ENCODE results near the gene PLXDC2.
"Not testable (repeated sequence)": the region's sequence is repeated elsewhere in the genome, so short reads cannot be mapped to it uniquely, and the experiment has no call there.

Gene PLXDC2

GRCh38 chr10:20147684-20148083 lies 331.5 kb downstream of the PLXDC2 start:
- H3K9ac ChIP-seq (ENCODE audit: low read length) = no peak overlapping the region
- H3K27me3 ChIP-seq (ENCODE audit: control insufficient read depth, insufficient read depth, low read length) = no peaks in the 10 kb centered on the region
- no peaks in the 10 kb centered on the region for H3K4me1 ChIP-seq (ENCODE audit: control insufficient read depth, insufficient read depth, low read length)
- H3K4me3 ChIP-seq (ENCODE audit: low read length) = no peak overlapping the region
- no peak overlapping the region for H3K27ac ChIP-seq (ENCODE audit: low read depth, low read length)
- H3K36me3 ChIP-seq (ENCODE audit: control insufficient read depth, insufficient read depth, low read length) = no peaks in the 10 kb centered on the region

- no peak overlapping the region for H3K4me3 ChIP-seq (ENCODE audit: low read length)
- no peak overlapping the region for H3K9ac ChIP-seq (ENCODE audit: low read length)
- H3K27me3 ChIP-seq (ENCODE audit: control insufficient read depth, insufficient read depth, low read length) = no peaks in the 10 kb centered on the region
- no peak overlapping the region for H3K27ac ChIP-seq (ENCODE audit: low read depth, low read length)
- H3K36me3 ChIP-seq (ENCODE audit: control insufficient read depth, insufficient read depth, low read length) = no peaks in the 10 kb centered on the region
- H3K4me1 ChIP-seq (ENCODE audit: control insufficient read depth, insufficient read depth, low read length) = no peaks in the 10 kb centered on the region
Observed at GRCh38 chr10:20156511-20156910, 340.3 kb downstream of the PLXDC2 start.

- H3K27ac ChIP-seq (ENCODE audit: low read depth, low read length) = no peak overlapping the region
- H3K27me3 ChIP-seq (ENCODE audit: control insufficient read depth, insufficient read depth, low read length) = no peaks in the 10 kb centered on the region
- no peak overlapping the region for H3K9ac ChIP-seq (ENCODE audit: low read length)
- H3K36me3 ChIP-seq (ENCODE audit: control insufficient read depth, insufficient read depth, low read length) = no peaks in the 10 kb centered on the region
- no peak overlapping the region for H3K4me3 ChIP-seq (ENCODE audit: low read length)
- H3K4me1 ChIP-seq (ENCODE audit: control insufficient read depth, insufficient read depth, low read length) = no peaks in the 10 kb centered on the region
Observed at GRCh38 chr10:20157314-20157713, 341.1 kb downstream of the PLXDC2 start.

- no peaks in the 10 kb centered on the region for H3K27me3 ChIP-seq (ENCODE audit: control insufficient read depth, insufficient read depth, low read length)
- no peaks in the 10 kb centered on the region for H3K4me1 ChIP-seq (ENCODE audit: control insufficient read depth, insufficient read depth, low read length)
- H3K36me3 ChIP-seq (ENCODE audit: control insufficient read depth, insufficient read depth, low read length) = no peaks in the 10 kb centered on the region
- H3K4me3 ChIP-seq (ENCODE audit: low read length) = no peak overlapping the region
- H3K9ac ChIP-seq (ENCODE audit: low read length) = no peak overlapping the region
- no peak overlapping the region for H3K27ac ChIP-seq (ENCODE audit: low read depth, low read length)
Observed at GRCh38 chr10:20158086-20158485, 341.9 kb downstream of the PLXDC2 start.

DNA sequence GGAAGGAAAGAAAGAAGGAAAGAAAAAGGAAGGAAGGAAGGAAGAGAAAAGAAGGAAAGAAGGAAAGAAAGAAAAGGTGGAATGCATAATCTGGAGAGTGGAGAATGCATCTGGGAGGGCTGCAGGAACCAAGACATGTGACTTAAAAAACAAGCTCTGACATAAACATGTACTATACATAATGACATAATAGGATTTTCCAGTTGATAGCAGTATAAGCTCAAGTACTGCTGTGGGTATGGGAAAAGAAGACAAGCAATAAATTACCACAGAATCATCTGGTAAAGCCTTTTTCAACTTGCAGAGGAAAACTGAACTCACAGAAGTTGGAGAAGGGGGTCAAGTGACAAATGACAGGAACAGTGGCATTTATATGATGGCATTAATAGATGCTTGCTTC lies 345.9 kb downstream of the PLXDC2 start:
- Histone ChIP-seq H3K27me3 (ENCODE audit: control insufficient read depth, insufficient read depth, low read length) (no peaks in the 10 kb centered on the region), H3K9ac (ENCODE audit: low read length) (no peak overlapping the region), H3K4me1 (ENCODE audit: control insufficient read depth, insufficient read depth, low read length) (no peaks in the 10 kb centered on the region), H3K27ac (ENCODE audit: low read depth, low read length) (no peak overlapping the region), H3K4me3 (ENCODE audit: low read length) (no peak overlapping the region), H3K36me3 (ENCODE audit: control insufficient read depth, insufficient read depth, low read length) (no peaks in the 10 kb centered on the region)

- Histone ChIP-seq H3K4me1 (ENCODE audit: control insufficient read depth, insufficient read depth, low read length) (no peaks in the 10 kb centered on the region), H3K36me3 (ENCODE audit: control insufficient read depth, insufficient read depth, low read length) (no peaks in the 10 kb centered on the region), H3K4me3 (ENCODE audit: low read length) (no peak overlapping the region), H3K9ac (ENCODE audit: low read length) (no peak overlapping the region), H3K27me3 (ENCODE audit: control insufficient read depth, insufficient read depth, low read length) (no peaks in the 10 kb centered on the region), H3K27ac (ENCODE audit: low read depth, low read length) (no peak overlapping the region)
Observed at GRCh38 chr10:20166096-20166675, 350.0 kb downstream of the PLXDC2 start.

GRCh38 chr10:20170661-20171060 lies 354.4 kb downstream of the PLXDC2 start:
- Histone ChIP-seq H3K36me3 (ENCODE audit: control insufficient read depth, insufficient read depth, low read length) (no peaks in the 10 kb centered on the region), H3K27ac (ENCODE audit: low read depth, low read length) (no peak overlapping the region), H3K27me3 (ENCODE audit: control insufficient read depth, insufficient read depth, low read length) (no peaks in the 10 kb centered on the region), H3K9ac (ENCODE audit: low read length) (no peak overlapping the region), H3K4me1 (ENCODE audit: control insufficient read depth, insufficient read depth, low read length) (no peaks in the 10 kb centered on the region), H3K4me3 (ENCODE audit: low read length) (no peak overlapping the region)

GRCh38 chr10:20173046-20173445 lies 356.8 kb downstream of the PLXDC2 start:
- Histone ChIP-seq H3K27ac (ENCODE audit: low read depth, low read length) (no peak overlapping the region), H3K9ac (ENCODE audit: low read length) (no peak overlapping the region), H3K4me1 (ENCODE audit: control insufficient read depth, insufficient read depth, low read length) (no peaks in the 10 kb centered on the region), H3K4me3 (ENCODE audit: low read length) (no peak overlapping the region), H3K36me3 (ENCODE audit: control insufficient read depth, insufficient read depth, low read length) (no peaks in the 10 kb centered on the region), H3K27me3 (ENCODE audit: control insufficient read depth, insufficient read depth, low read length) (no peaks in the 10 kb centered on the region)

GRCh38 chr10:20175719-20176118 lies 359.5 kb downstream of the PLXDC2 start:
- Histone ChIP-seq H3K4me3 (ENCODE audit: low read length) (no peak overlapping the region), H3K36me3 (ENCODE audit: control insufficient read depth, insufficient read depth, low read length) (no peaks in the 10 kb centered on the region), H3K9ac (ENCODE audit: low read length) (no peak overlapping the region), H3K27ac (ENCODE audit: low read depth, low read length) (no peak overlapping the region), H3K27me3 (ENCODE audit: control insufficient read depth, insufficient read depth, low read length) (no peaks in the 10 kb centered on the region), H3K4me1 (ENCODE audit: control insufficient read depth, insufficient read depth, low read length) (no peaks in the 10 kb centered on the region)

- H3K36me3 ChIP-seq (ENCODE audit: control insufficient read depth, insufficient read depth, low read length) = no peaks in the 10 kb centered on the region
- no peaks in the 10 kb centered on the region for H3K4me1 ChIP-seq (ENCODE audit: control insufficient read depth, insufficient read depth, low read length)
- H3K27me3 ChIP-seq (ENCODE audit: control insufficient read depth, insufficient read depth, low read length) = no peaks in the 10 kb centered on the region
- no peak overlapping the region for H3K4me3 ChIP-seq (ENCODE audit: low read length)
- H3K9ac ChIP-seq (ENCODE audit: low read length) = no peak overlapping the region
- H3K27ac ChIP-seq (ENCODE audit: low read depth, low read length) = no peak overlapping the region
Observed at GRCh38 chr10:20180766-20181165, 364.5 kb downstream of the PLXDC2 start.

- no peak overlapping the region for H3K27ac ChIP-seq (ENCODE audit: low read depth, low read length)
Observed at GRCh38 chr10:20181434-20181833, 365.2 kb downstream of the PLXDC2 start.

GRCh38 chr10:20185116-20185515 lies 368.9 kb downstream of the PLXDC2 start:
- no peaks in the 10 kb centered on the region for H3K36me3 ChIP-seq (ENCODE audit: control insufficient read depth, insufficient read depth, low read length)
- no peak overlapping the region for H3K27ac ChIP-seq (ENCODE audit: low read depth, low read length)
- no peak overlapping the region for H3K9ac ChIP-seq (ENCODE audit: low read length)

More at GRCh38 chr10:20181434-20181833, 365.2 kb downstream of the PLXDC2 start:
- no peaks in the 10 kb centered on the region for H3K36me3 ChIP-seq (ENCODE audit: control insufficient read depth, insufficient read depth, low read length)
- H3K27me3 ChIP-seq (ENCODE audit: control insufficient read depth, insufficient read depth, low read length) = no peaks in the 10 kb centered on the region
- H3K4me1 ChIP-seq (ENCODE audit: control insufficient read depth, insufficient read depth, low read length) = no peaks in the 10 kb centered on the region
- no peak overlapping the region for H3K9ac ChIP-seq (ENCODE audit: low read length)
- no peak overlapping the region for H3K4me3 ChIP-seq (ENCODE audit: low read length)

GRCh38 chr10:20191392-20191791 lies 375.2 kb downstream of the PLXDC2 start:
- not testable (repeated sequence) for H3K27me3 ChIP-seq (ENCODE audit: control insufficient read depth, insufficient read depth, low read length); H3K27ac ChIP-seq (ENCODE audit: low read depth, low read length); H3K4me3 ChIP-seq (ENCODE audit: low read length); H3K9ac ChIP-seq (ENCODE audit: low read length); H3K36me3 ChIP-seq (ENCODE audit: control insufficient read depth, insufficient read depth, low read length); H3K4me1 ChIP-seq (ENCODE audit: control insufficient read depth, insufficient read depth, low read length)

More at GRCh38 chr10:20185116-20185515, 368.9 kb downstream of the PLXDC2 start:
- no peaks in the 10 kb centered on the region for H3K27me3 ChIP-seq (ENCODE audit: control insufficient read depth, insufficient read depth, low read length)
- H3K4me3 ChIP-seq (ENCODE audit: low read length) = no peak overlapping the region
- H3K4me1 ChIP-seq (ENCODE audit: control insufficient read depth, insufficient read depth, low read length) = no peaks in the 10 kb centered on the region

Data from rectal smooth muscle tissue (tissue), 1 donor.